Esophagus muscularis mucosa (tissue), 3 donors: ENCODE results near the gene COG8.

Experiments used
- CTCF ChIP-seq, 3 experiments: fragments of 200-600 bp in 2 of 3; fragments of 450-650 bp in 1 of 3; sonication (generic) in 2 of 3; IDR thresholded peaks; one replicate each; pipeline ENCODE4 v1.5.1; 2017 to 2019; ENCODE audit warnings: antibody characterized with exemption in 3 of 3, mild to moderate bottlenecking in 2 of 3, moderate library complexity in 1 of 3
- POLR2A ChIP-seq: fragments of 450-650 bp; IDR thresholded peaks from one replicate; pipeline ENCODE4 v1.6.1; 2017; ENCODE audit warnings: antibody characterized with exemption, moderate library complexity, mild to moderate bottlenecking, low read depth

GRCh38 chr16:69373019-69373418 is 33.7 kb upstream of the COG8 start:
- TF ChIP-seq CTCF (IDR thresholded peaks at IDR 0.05) (no peak), POLR2A (no peak)
